Endometrial microvascular endothelial cells (primary cell): ENCODE measurements around the gene ZXDC. TPM values are rescaled to one million over a fixed set of nuclear protein-coding genes. Genes with fewer than 3 reads are reported as not detected.

Experiments used
- in situ Hi-C: cut with HindIII; loops from 2 replicates; pipeline ENCODE4 v1.10.0; 2017; ENCODE audit warnings: low sequenced_read_pairs, low pct_unique_long_range_greater_than_20kb; ENCODE audit errors: inconsistent ontology term
- total RNA-seq: library from RNA; depleted of rRNA; stranded (reverse); fragments of >200 nt; gene quantifications from one replicate; pipeline ENCODE4 v1.2.3, GENCODE V29; 2015; ENCODE audit errors: inconsistent ontology term

The ZXDC gene
- total RNA-seq, 1 donor from 2014 or later, result 13.6 TPM

- in situ Hi-C loops, result no loop called here
Measured at GRCh38 chr3:126445506-126445905, 30.2 kb downstream of the ZXDC start.

GRCh38 chr3:126442856-126443242 is 32.8 kb downstream of the ZXDC start:
- in situ Hi-C loops, result no loop called here

GRCh38 chr3:126442094-126442855 is 33.4 kb downstream of the ZXDC start:
- in situ Hi-C loops, result no loop called here

- in situ Hi-C loops, result no loop called here
Measured at GRCh38 chr3:126441256-126441880, 34.3 kb downstream of the ZXDC start.

- in situ Hi-C loops, result no loop called here
Measured at GRCh38 chr3:126440709-126440995, 35.0 kb downstream of the ZXDC start.

GRCh38 chr3:126439968-126440708 is 35.6 kb downstream of the ZXDC start:
- in situ Hi-C loops, result no loop called here

GRCh38 chr3:126439346-126439967 is 36.2 kb downstream of the ZXDC start:
- in situ Hi-C loops, result no loop called here

- in situ Hi-C loops, result no loop called here
Measured at GRCh38 chr3:126438746-126439145, 36.9 kb downstream of the ZXDC start.

GRCh38 chr3:126438186-126438585 is 37.5 kb downstream of the ZXDC start:
- in situ Hi-C loops, result no loop called here

GRCh38 chr3:126436826-126437717 is 38.6 kb downstream of the ZXDC start:
- in situ Hi-C loops, result no loop called here

- in situ Hi-C loops, result no loop called here
Measured at GRCh38 chr3:126435456-126436315, 40.0 kb downstream of the ZXDC start.

- in situ Hi-C loops, result no loop called here
Measured at GRCh38 chr3:126434931-126435411, 40.7 kb downstream of the ZXDC start.

GRCh38 chr3:126434264-126434590 is 41.5 kb downstream of the ZXDC start:
- in situ Hi-C loops, result no loop called here

- in situ Hi-C loops, result no loop called here
Measured at GRCh38 chr3:126433496-126434263, 42.0 kb downstream of the ZXDC start.

GRCh38 chr3:126433105-126433430 is 42.6 kb downstream of the ZXDC start:
- in situ Hi-C loops, result no loop called here

- in situ Hi-C loops, result no loop called here
Measured at GRCh38 chr3:126432361-126433104, 43.2 kb downstream of the ZXDC start.

GRCh38 chr3:126431103-126431534 is 44.6 kb downstream of the ZXDC start:
- in situ Hi-C loops, result no loop called here
